Globus pallidus (tissue), 1 donor: Measurements from ENCODE around the gene TMX1.

Experiments
- DNase-seq: peaks from one replicate; pipeline ENCODE4 v3.0.0-alpha.2; 2015; ENCODE audit warnings: low spot score

The TMX1 gene

DNA sequence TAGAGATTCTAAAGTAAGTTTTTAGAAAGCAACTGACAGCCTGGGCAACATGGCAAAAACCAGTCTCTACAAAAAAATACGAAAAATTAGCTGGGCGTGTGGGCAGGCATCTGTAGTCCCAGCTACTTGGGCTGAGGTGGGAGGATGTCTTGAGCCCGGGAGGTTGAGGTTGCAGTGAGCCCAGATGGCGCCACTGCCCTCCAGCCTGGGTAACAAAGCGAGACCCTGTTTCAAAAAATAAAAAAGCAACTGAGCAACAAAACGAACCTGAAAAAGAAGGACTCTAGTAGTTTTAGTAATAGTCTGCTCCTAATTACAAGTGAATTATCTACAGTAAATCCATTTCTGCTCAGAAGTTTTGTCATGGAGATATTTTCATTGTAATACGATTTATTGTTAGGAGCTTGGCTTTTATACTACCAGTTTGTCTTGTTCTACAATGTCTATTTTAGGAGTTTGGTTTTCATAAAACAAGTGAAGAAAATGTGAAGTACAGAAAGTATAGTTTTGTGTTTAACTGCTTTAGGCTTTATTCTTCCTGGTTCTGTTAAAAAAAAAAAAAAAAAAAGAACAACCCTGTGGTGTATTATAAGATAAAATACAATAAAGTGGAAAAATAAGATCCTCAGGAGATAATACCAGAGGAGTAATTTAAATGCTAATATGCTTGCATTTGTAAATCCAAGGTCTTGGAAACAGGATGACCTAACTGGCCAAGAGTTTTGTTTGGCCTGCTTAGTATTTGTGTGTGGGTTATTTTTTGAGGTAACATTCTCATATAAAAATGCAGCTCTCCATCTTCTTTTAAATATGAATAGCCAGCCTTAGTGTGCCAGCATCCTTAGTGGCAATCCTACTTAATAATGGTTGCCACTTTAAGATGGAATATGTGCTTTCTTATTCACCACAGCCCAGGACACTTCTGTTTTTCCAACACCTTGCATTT is 2.8 kb downstream of the TMX1 start:
- peak; percentile 24 for DNase-seq

DNA sequence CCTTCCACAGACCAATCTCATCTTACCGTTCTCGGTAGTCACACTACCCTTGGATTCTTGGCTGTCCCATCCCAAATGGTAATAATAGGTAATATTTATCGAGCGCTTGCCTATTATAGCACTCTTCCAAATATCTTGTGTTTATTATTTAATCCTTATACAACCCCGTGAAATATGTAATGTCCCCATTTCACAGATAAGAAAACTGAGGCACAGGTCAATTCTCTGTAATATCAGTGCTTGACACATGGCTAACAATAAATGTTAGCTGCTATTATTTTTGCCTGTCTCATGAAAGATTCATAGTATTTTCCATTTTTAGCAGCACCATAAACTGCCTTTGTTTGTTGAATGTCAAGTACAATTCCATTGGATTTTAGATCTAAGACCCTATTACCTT is 4.5 kb downstream of the TMX1 start:
- no peak for DNase-seq

GRCh38 chr14:51246032-51246431 is 6.0 kb downstream of the TMX1 start:
- DNase-seq: no peak

- DNase-seq: peak; percentile 19
Measured at GRCh38 chr14:51248016-51248987, 8.3 kb downstream of the TMX1 start.

- no peak for DNase-seq
Measured at GRCh38 chr14:51251486-51251885, 11.4 kb downstream of the TMX1 start.

GRCh38 chr14:51253880-51254279 is 13.8 kb downstream of the TMX1 start:
- no peak for DNase-seq

- DNase-seq: no peak
Measured at GRCh38 chr14:51258280-51258679, 18.2 kb downstream of the TMX1 start.

- DNase-seq: no peak
Measured at GRCh38 chr14:51258788-51259187, 18.7 kb downstream of the TMX1 start.

DNA sequence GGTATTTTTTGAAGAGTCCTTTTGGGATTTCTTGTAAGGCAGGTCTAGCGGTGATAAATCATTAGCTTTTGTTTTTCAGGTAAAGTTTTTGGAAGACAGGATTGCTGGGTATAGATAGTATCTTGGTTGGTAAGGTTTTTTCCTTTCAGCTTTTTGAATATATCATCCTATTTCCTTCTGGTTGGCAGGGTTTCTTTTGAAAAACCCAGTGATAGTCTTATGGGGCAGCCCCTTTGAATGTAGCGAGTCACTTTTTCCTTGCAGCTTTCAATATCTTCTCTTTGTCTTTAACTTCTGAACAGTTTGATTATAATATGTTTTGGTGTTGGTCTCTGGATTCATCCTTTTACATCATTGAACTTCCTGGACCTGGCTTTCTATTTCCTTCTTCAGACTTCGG is 20.2 kb downstream of the TMX1 start:
- no peak for DNase-seq

GRCh38 chr14:51261151-51261550 is 21.1 kb downstream of the TMX1 start:
- DNase-seq: no peak

DNA sequence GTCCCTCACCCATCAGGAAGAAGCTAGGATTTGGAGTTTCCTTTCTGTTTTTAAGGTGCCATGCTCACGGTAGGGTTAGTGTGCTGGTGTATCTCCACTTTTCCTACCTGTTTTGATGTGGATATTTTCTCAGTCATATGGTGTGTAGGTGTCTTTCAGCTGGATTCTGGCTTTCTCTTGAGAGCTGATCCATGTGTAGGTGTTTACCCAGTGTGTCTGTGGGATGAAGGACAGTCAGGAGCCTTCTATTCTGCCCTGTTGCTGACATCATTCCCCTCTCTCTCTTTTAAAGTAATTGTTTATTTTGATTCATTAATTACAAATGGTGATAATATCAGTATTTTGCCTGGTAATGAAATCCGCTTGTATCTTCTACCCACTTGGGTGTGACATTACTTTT is 22.8 kb downstream of the TMX1 start:
- no peak for DNase-seq

- no peak for DNase-seq
Measured at GRCh38 chr14:51269634-51270033, 29.6 kb downstream of the TMX1 start.

DNA sequence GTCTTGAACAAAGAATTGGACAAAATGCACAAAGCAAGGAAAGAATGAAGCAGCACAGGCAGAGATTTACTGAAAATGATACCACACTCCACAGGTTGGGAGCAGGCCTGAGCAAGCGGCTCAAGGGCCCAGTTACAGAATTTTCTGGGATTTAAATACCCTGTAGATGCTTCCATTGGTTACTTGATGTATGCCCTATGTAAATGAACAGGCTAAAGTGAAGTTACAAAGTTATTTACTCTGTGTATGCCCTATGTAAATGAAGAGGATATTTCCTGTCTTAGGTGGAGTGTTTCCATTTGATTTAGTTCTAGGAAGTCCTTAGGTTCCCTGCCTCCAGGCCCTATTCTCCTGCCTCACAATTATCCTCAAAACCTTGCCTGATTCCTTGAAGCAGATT is 36.6 kb downstream of the TMX1 start:
- DNase-seq: no peak

DNA sequence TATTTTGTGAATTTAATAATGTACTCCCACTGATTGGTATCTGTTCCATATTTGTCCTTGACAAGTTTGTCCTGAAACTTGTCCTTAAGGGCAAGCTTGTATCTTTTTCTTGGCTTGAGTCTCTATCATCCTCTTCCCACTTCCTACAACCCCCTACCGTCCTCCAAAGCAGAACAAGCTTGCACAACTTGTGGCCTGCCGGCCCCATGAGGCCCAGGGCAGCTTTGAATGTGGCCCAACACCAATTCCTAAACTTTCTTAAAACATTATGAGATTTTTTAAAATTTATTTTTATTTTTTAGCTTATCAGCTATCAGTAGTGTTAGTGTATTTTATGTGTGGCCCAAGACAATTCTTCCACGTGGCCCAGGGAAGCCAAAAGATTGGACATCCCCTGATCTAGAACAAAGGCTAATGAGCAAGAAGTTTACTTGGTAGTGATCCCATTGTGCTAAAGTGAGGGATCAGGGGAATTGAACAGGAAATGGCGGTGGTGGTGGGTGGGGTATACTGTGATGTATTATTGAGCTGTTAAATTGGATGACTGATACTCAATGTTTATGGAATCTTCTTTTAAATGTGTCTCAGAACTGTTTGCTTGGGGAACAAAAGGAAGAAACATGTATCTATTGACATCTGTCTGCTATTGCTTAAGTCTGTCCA is 37.8 kb downstream of the TMX1 start:
- DNase-seq: no peak

GRCh38 chr14:51282517-51282916 is 42.5 kb downstream of the TMX1 start:
- DNase-seq: no peak

DNA sequence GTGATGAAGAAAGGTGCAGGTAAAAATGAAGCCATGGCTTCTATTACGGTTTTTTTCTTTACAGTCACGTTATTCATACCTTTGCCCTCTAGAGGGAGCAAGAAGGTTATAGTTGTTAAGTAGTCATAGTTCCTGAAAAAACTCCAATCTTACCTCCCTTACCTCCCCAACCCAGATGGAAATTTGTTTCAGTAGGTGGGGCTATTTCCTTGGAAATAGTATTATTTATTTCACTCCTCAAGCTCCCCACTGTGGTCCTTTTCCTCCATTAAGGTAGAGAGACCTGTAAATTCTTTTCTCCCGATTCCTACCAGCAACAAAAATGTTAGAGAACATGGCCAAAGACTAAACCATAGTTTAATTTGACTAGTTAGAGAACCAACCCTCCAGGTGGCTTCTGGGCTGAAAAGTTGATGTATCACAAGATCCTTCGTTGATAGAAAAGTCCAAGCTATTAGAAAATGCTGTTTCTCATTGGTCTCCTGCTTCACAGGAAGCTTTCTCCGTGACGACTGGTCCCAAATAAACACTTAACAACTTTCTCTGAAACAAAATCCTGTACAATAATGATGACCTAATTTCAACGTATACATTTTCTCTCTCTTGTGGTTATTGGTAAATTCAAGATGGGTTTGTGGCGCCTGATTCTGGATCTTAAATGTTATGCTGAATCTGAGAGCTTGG is 43.5 kb downstream of the TMX1 start:
- DNase-seq: peak; percentile 48

DNA sequence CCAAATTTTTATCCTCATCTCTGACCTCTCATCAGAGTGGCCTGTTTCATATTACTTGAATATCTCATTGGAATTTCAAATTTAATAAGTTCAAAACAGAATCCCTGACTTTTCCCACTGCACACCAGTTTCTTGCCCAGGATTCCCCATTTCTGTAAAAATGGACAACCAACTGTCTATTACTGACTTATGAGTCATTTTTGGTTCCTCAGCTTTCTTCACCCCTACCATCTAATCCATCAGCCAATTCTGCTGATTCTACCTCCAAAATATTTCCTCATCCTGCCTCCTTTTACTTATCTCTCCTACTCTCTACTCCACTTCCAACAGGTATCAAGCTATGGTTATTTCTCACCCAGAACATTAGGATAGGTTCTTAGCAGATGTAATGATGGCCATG is 44.2 kb downstream of the TMX1 start:
- no peak for DNase-seq

DNA sequence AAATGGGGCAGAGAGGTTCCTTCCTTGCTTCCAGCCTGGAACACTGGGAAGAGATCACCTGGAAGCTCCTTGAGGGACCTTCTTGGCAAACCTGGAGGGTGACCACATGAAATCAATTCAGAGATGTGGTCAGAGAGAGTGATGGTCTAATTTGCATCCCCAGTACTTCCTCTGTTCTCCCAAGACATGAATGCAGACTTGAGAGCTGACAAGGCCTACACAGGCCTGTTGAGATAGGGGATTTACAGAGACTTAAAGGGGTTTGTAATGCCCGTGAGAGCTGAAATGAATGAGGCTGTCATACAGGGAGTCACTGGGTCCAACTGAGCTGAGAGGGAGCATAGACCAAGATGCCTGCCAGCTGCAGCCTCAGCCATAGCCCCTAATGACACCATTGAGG is 45.1 kb downstream of the TMX1 start:
- DNase-seq: no peak

DNA sequence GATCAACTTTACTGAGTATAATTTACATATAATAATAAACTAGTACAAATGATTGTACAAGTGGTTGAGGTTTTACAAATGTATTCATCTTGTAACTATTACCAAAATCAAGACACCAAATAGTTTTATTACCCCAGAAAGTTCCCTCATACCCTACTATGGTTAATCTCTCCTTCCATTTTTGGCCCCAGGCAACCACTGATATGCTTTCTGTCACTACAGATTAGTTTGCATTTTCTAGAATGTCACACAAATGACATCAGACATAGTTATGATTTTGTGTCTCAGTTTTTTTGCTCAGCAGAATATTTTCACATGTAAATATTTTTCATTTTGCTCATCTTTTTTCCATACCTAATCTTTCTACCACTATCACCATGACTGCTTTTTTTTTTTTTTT is 49.1 kb downstream of the TMX1 start:
- no peak for DNase-seq

- DNase-seq: no peak
Measured at GRCh38 chr14:51290132-51290531, 50.1 kb downstream of the TMX1 start.

DNA sequence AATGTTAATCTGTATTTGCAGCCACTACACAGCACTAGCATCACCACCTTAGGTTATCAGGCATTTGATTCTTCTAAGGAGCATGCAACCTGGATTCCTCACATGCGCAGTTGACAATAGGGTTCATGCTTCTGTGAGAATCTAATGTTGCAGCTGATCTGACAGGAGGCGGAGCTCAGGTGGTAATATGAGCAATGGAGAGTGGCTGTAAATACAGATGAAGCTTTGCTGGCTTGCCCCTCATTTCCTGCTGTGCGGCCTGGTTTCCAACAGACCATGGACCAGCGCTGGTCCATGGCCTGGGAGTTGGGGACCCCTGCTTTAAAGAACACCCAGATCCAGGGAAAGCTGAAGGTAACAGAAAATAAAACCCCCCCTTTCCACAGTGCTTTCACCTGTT is 51.0 kb downstream of the TMX1 start:
- DNase-seq: no peak
